GM21619 (cell line): ENCODE measurements around the gene TYW1B.
"Not testable (repeated sequence)": the region's sequence is repeated elsewhere in the genome, so short reads cannot be mapped to it uniquely, and the experiment has no call there.

Source experiments
- ATAC-seq: cut with Tn5 transposase; IDR thresholded peaks from one replicate; pipeline ENCODE4 v1.9.1; 2021; ENCODE audit not compliant: unreplicated experiment

TYW1B gene

DNA sequence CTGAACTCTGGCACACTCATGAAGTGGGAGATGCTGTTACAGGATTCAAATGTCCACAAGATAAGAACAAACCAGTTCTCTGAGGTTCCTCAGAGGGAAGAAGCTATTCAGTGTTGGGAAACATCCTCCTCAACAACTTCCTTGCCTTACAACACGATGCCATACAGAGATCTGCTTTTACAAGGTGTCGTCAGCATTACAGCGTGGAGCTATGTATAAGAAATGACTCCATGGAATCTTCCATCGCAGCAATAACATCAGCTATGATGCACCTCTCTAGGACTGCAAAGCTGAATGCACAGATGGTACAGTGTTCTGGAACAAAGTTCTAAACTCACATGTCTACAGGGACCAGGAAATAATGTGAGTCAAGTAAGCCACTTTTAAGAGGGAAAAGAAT lies 122.3 kb downstream of the TYW1B start:
- ATAC-seq = not testable (repeated sequence)

DNA sequence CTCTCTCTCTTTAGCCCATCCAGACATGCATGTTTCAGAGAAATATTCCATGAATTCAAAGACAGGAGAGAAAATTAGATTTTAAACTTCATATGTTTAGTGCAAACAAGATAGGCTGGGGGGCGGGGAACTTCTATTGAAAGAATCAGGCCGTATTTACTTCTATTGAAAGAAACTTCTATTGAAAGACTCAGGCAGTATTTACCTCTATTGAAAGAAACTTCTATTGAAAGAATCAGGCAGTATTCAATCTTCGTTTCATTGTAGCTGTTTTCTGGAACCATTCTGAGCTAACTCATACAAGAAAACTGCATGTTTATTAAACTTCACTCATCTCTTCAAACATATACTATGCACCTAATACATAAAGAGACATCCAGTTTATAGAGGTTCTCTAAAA lies 123.1 kb downstream of the TYW1B start:
- no peak for ATAC-seq

DNA sequence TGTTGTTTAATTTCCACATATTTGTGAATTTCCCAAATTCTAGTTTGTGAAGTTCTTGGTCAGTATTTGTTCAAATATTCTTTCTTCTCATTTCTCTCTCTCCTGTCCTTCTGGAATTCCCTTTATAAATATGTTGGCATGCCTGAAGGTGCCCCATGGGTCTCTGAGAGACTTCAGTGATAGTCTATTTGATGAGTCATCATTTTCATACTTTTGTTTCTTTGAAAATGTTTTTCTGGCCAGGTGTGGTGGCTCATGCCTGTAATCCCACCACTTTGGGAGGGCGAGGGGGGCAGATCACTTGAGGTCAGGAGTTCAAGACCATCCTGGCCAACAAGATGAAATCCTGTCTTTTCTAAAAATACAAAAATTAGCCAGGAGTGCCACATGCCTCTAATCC lies 127.5 kb downstream of the TYW1B start:
- not testable (repeated sequence) for ATAC-seq

DNA sequence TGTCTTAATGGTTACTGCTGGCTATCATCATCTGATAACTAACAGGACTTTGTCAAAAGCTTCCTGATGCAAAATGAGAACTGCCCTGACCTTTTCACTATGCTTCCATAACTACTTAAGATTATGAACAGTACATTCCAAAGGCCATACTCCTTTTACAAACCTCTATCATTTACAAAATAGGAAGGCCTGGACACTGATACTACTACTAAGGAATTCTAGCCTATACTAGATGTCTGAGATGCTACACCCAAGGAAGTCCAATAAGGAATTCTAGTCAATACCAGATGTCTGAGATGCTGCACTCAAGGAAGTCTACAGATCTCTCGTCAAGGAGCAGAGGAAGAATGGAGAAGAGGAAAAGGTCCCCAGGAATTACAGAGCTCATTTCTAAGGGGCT lies 130.9 kb downstream of the TYW1B start:
- not testable (repeated sequence) for ATAC-seq

DNA sequence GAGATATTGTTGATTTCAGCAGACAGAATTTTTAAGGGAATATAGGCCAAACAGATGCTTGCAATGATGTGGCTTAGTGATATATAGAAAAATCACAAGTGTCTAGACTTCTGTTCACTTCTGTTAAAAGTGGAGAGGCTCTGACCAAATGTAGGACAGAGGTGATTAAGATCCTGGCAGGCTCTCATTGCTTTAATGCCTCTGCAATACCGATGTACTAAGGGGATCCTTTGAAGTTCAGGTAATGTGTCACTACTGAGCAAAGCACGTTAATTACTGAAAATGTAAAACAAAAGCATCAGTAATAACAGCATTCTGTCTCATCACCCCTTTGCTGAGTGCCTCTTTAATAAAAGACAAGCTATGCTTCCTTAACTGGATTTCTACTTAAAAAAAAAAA lies 131.4 kb downstream of the TYW1B start:
- not testable (repeated sequence) for ATAC-seq

DNA sequence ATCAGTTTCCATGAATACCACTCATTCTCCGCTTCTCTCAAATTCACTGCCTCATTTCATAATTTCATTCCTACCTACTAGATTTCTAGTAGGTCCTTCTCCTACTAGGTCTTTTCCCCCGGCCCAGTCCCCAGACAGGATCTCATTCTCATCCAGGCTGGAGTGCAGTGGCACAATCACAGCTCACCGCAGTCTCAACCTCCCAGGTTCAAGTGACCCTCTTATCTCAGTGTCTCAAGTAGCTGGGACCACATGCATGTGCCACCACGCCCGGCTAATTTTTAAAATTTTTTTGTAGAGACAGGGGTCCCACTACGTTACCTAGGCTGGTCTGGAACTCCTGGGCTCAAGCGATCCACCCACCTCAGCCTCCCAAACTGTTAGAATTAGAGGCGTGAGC lies 132.5 kb downstream of the TYW1B start:
- ATAC-seq = not testable (repeated sequence)

DNA sequence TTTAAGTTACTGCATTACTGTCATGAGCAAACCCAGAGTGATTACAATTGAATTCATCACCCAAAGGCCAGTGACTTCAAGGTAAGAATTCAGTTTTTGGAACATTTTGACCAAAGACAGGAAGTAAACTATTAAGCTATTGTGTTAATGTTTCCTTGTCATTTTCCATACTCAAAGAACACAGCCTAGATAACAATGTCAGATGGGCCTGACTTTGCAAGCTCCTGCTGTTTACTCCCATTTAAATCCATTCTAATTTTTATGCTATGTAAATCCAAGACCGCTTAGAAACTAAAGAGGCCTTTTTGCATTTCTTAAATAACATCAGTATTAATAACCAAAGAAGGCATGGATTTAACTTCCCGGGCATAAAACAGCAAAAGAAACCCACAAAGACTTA lies 136.6 kb downstream of the TYW1B start:
- not testable (repeated sequence) for ATAC-seq

DNA sequence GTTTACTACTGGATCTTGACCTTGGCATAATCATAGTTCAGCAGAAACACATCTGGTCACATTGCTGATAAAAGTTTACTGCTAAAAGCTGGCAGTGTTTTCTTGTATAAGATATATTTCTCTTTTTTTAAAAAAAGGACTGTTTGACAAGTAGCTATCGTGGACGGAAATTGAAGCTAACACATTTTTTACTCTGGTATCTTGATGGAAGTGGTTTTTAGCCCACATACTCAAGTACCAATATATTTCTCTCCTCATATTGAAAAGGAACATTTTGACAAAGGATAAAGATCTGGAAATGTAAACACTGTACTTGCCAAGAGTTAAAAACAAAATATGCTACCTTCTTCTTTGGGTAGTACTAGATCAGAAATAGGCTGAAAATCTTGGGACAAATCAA lies 137.8 kb downstream of the TYW1B start:
- not testable (repeated sequence) for ATAC-seq

DNA sequence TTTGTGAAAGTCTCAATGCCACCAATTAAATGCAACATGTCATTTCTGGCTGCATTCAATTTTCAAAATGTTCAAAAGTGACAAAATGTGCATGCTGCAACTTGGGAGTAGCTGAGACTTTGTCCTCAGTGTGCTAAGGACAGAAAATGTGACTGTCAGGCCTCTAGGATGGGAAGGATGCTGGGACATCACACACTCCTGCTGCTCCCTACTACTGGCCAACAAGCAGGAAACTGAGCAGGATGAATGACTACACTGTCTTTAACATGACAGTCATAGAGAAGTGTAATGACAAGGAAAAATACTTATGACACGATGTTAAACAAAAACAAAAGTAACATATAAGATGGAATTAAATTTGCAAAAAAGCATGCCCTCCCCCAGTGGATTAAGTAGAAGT lies 138.7 kb downstream of the TYW1B start:
- not testable (repeated sequence) for ATAC-seq

DNA sequence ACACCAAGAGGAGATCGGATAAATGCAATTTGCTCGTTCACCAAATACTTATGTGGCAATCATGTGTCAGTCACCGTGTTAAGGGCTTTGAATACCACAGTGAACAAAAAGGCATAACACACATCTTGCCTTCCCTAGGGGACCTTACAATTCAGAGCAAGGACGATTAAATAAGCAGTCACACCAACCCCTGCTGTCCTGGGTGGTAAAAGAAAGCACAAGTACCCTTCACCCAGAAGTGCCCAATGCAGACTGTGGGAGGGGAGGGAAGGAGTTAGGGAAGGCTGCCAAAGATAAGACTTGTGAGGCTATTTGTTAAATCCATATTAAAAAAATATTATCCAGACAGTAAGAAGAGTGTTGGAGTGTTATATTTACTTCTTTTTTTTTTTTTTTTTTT lies 146.8 kb downstream of the TYW1B start:
- ATAC-seq = not testable (repeated sequence)

DNA sequence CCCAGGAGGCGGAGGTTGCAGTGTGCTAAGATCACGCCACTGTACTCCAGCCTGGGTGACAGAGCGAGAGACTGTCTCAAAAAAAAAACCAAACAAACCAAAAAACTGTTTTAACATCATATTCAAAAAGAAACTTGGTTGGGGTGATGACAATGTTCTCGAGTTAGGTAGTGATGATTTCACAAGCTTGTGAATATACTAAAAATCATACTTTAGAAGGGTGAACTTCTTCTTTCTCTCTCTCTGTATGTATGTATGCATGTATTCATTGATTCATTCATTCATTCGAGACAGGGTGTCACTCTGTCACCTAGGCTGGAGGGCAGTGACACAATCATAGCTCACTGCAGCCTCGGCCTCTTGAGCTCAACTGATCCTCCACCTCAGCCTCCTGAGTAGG lies 151.1 kb downstream of the TYW1B start:
- ATAC-seq = not testable (repeated sequence)

DNA sequence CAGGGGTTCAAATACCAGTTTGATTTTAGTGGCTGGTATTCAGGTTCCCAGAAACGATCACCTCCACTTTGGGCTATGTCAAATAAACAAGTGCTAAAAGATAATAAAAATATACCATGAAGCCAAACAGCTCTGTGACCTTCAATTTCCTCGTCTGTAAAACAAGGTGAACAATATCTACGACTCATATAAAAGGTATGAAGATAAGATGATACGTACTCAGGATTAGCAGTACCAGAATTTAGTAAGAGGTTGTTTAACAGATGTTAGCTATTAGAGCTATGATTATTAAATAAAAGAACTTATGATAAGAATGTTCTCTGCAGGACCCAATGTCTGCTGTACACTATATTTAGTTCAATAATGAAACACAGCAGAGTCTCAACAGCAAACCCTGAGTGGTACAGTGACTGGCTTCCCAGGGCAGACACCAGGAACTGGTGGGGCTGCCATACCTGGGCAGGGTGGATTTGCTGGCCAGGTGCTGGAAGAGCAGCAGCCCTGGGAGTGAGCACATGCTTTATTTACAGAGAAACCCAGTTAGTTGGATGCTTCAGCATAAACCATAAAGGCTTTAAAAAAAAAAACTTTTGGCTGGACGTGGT lies 151.8 kb downstream of the TYW1B start:
- not testable (repeated sequence) for ATAC-seq

DNA sequence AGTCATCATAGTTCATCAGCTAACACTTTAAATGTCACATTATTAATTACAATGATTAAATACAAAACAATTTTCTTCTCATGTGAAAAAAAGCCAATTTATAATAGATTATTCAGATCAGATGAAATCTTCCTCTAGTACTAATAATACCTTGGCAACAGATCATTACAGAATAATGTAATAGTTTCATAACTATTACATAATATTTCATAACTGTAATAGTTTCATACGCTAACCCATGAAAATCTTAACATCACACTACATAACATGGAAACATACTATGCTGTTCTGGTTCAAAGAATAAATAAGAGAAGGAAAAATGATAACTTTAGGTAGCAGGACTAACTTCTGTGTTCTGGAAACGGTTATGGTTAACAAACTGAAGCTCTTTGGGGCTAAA lies 152.3 kb downstream of the TYW1B start:
- ATAC-seq = not testable (repeated sequence)

DNA sequence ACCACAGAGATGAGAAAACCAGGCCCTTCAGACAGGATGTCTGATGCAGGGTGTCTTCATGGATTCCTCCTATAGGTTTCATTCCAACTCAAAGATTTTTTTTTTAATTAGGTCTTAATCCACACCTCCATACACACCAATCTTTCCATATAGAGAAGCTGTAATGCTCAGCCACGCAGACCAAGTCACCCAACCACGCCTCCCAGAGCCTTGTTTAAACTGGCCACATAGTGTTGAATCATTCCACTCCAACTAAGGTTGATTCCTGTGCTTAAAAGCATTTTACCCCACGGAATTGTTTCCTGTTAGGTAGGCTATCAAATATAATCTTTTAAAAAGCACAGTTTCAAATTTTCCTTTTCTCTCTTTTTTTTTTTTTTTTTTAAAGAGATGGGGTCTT lies 153.6 kb downstream of the TYW1B start:
- no peak for ATAC-seq

DNA sequence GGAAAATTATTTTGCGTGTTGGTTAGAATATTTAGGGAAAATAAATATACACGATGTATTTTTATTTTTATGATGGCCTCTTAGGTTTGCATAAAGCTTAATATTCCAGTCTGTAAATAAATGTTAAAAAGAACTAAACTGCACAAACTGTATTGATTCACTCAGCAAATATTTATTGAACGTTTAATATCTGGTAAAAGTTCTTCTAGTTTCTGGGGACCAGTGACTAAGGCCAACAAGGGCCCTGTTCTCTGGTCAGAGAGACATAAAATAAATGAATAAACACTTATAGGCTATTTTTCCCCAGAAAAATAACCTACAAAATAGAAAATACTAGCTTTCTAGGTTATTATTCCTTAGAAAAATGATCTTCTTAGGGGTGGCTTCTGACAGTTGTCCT lies 157.2 kb downstream of the TYW1B start:
- ATAC-seq = not testable (repeated sequence)

DNA sequence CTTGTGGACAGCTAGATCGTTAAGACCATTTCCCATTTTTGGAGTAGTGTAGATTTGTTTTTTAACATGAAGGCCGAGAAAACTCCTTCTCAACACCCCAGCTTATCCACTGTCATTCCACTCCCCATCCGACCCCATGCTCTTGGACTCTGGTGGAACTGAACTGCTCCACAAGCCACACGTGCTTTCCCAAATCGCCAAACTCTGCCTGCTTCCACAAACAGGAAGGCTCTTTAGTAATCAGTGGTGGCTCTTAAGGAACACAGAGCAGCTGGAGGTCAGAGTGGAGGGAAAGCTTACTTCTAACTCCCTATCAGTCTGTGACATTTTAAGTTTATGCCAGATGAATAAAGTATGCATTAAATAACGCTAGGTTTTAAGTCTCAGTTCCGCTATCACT lies 159.6 kb downstream of the TYW1B start:
- ATAC-seq = not testable (repeated sequence)

DNA sequence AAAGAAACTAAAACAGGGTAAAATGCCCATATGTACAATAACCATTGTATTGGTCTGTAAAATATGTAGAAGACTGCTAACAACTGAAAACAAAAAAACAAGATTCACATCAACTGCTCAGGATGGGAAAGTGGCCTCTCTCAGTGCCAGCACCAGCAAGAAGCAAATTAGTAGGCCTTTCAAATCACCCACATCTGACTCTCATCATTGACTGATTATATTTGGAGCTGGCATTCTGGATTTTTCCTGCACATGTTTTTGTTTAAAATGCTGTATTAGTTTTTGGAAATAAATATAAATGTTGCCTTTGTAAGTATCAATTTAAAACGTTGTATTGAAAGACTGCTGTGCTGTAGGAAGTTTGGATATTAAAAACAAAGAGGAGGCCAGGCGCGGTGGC lies 161.0 kb downstream of the TYW1B start:
- ATAC-seq = not testable (repeated sequence)

DNA sequence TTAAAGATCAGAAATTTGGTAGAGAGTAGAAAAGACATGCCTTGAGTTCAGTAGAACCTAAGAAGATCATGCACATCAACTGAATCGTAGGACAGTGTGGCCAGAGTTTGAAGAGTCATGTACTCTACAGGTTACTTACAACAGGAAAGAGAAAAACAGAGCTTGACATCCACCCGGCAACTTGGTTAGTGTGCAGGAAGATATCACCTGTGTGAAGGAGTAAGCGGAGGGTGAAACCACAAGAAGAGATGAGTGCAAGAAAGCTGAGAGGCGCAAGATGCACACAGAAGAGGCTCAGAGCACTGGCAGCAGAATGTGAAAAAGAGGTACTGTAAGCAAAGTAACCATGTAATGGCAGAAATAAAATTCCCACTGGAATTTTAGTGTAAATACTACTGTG lies 179.4 kb downstream of the TYW1B start:
- not testable (repeated sequence) for ATAC-seq

DNA sequence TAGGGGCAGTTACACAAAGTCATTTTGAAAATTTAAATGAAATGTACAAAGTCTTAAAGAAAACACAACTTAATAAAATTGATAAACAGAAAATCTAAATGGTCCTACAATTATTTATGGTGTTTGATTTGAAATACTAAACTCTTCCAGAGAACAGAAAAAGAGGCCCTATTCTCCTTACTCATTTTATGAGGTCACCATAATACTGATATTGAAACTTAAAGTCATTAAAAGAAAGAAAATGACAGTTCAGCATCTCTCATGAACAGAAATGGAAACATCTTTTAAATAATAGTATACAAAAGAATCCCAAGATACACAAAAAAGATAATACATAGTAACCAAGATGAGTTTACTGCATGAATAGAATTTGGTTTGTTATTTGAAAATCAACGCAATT lies 184.3 kb downstream of the TYW1B start:
- not testable (repeated sequence) for ATAC-seq

DNA sequence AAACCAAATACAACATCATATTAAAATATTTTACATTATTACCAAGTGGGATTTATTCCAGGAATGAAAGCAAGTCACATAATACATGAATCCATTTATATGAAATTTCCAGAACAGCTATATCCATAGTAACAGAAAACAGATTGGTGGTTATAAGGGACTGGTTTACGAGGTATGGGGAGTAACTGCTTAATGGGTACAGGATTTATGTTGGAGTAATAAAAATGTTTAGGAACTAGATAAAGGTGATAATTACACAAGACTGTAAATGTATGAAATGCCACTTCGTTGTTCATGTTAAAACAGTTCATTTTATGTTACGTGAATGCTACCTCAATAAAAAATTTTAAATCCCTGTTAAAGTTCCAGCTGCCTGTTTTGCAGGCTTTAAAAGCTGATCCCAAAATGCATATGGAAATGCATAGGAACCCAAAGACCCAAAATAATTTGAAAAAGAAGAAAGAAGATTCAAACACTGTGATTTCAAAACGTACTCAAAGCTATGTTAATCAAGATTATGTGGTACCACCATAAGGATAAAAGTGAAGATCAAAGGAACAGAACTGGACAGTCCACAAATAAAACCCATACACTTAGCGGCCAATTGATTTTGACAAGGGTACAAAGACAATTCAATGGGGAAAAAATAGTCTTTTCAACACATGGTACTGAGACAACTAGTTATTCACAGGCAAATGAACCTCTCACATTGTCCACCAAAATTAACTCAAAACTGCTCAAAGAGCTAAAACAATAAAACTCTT lies 186.3 kb downstream of the TYW1B start:
- not testable (repeated sequence) for ATAC-seq

DNA sequence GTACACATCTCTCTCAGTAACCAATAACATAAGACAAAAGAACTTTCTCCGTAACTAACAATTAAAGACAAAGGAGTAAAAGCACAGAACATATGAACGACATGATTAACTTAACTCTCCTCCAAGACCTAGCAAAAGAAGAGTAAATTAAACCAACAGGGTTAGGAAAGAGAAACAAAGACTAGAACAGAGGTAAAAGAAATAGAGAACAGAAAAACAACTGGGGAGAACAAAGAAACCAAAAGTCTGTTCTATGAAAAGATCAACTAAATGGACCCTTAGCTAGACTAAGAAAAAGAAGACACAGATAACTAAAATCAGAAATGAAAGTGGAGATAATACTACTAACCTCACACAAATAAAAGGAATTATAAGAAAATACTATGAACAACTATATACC lies 187.3 kb downstream of the TYW1B start:
- ATAC-seq = not testable (repeated sequence)

DNA sequence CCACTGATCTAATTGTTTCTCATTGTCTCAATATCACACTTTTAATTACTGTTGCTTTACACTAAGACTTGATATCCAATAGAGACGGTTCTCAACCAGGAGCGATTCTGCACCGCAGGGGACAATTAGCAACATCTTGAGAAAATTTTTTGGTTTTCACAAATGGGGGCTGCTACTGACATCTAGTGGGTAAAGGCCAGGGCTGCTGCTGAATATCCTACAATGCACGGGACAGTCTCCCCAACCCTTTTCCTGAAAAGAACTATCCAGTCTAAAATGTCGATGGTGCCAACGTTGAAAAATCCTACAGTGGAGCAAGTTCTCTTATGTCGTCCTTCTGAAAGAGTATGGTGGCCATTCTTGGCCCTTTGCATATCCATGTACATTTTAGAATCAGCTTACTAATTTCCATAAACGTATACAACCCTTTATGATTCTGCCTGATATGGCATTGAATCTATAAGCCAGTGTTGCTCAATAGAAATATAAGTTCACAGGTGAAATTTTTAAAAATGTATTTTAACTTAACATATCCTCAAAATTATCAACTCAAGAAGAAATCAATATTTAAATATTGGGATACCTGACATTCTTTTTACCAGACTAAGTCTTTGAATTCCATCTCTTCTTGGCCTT lies 192.6 kb downstream of the TYW1B start:
- not testable (repeated sequence) for ATAC-seq
